GM21381 (cell line): ENCODE measurements around the gene LCOR.
A peak's percentile ranks its signal among the peaks of the same experiment; 100 is the strongest.
"Not testable (repeated sequence)": the region's sequence is repeated elsewhere in the genome, so short reads cannot be mapped to it uniquely, and the experiment has no call there.

Experiments used
- ATAC-seq: cut with Tn5 transposase; IDR thresholded peaks from one replicate; pipeline ENCODE4 v1.9.1; 2021; ENCODE audit warnings: mild to moderate bottlenecking, moderate library complexity; ENCODE audit not compliant: unreplicated experiment

Gene LCOR

GRCh38 chr10:97029271-97029670, 197.2 kb downstream of the LCOR start:
- ATAC-seq, result no peak

GRCh38 chr10:97030894-97031293, 198.8 kb downstream of the LCOR start:
- ATAC-seq, result no peak

- ATAC-seq, result no peak
Measured at GRCh38 chr10:97031459-97031858, 199.4 kb downstream of the LCOR start.

- no peak for ATAC-seq
Measured at GRCh38 chr10:97032624-97033023, 200.5 kb downstream of the LCOR start.

- not testable (repeated sequence) for ATAC-seq
Measured at GRCh38 chr10:97033841-97034240, 201.7 kb downstream of the LCOR start.

GRCh38 chr10:97034301-97034700, 202.2 kb downstream of the LCOR start:
- ATAC-seq, result no peak

GRCh38 chr10:97034958-97035769, 203.1 kb downstream of the LCOR start:
- ATAC-seq, result no peak

- ATAC-seq, result peak; percentile 73
Measured at GRCh38 chr10:97037365-97038361, 205.6 kb downstream of the LCOR start.

GRCh38 chr10:97038688-97039087, 206.6 kb downstream of the LCOR start:
- no peak for ATAC-seq

- no peak for ATAC-seq
Measured at GRCh38 chr10:97039538-97040247, 207.6 kb downstream of the LCOR start.

- no peak for ATAC-seq
Measured at GRCh38 chr10:97040248-97040584, 208.1 kb downstream of the LCOR start.

GRCh38 chr10:97040706-97041105, 208.6 kb downstream of the LCOR start:
- no peak for ATAC-seq

- no peak for ATAC-seq
Measured at GRCh38 chr10:97042081-97042480, 210.0 kb downstream of the LCOR start.

- no peak for ATAC-seq
Measured at GRCh38 chr10:97042716-97043562, 210.8 kb downstream of the LCOR start.

- ATAC-seq, result no peak
Measured at GRCh38 chr10:97043563-97043855, 211.4 kb downstream of the LCOR start.
